Ecto neural progenitor cell (in vitro differentiated cells): ENCODE results near the gene SDCCAG8.

Experiments used
- DNase-seq: peaks from one replicate; pipeline ENCODE4 v3.0.0-alpha.2; 2018; ENCODE audit warnings: low spot score

SDCCAG8 gene

DNA sequence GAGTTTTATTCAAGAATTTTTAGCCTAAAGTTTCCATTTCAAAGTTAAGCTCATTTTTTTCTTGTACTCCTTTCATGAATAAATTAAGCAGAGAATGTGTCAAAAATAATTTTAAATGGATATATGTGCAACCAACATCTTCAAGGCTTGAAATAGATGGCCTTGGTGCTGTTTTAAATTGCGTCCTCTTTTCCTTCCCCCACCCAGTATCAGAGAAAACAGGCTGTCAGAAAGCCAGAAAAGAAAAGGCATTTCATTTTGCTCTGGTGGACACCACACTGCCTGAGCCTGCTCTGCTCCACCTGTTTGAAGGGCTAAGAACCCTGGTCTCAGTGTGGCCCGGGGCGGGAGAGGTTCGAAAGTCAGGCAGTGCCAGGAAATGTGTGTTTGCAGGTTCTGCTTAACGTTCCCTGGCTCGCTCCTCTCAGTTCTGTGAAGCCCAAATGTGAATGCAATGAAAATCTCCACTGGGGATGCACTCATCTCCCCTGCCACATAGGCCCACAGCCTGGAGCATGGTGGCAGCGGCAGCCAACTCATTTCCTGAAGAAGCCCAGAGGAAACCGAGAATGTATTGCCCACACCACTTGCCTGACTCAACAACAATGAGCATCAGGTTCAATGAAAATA is 134.4 kb downstream of the SDCCAG8 start:
- no peak for DNase-seq

DNA sequence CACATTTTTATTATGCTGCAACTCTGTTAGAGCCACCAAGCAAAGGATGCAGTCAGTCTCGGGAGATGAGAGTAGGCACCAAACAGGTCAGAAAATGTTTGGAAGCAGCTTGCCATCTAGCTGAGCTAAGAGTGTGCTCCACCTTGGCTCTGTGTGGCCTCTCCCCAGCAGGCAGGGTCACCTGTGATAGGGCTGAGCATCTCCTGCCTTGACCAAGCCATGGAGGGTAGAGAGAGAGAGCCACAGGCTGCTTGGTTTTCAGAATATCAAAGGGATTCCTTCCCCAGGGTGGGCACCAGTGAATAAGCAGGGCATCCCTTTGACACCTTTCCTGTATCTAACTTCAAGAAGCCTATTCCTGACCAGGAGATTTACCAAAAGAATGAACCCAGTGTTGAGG is 135.5 kb downstream of the SDCCAG8 start:
- DNase-seq: no peak

GRCh38 chr1:243393096-243393495 is 137.3 kb downstream of the SDCCAG8 start:
- no peak for DNase-seq

- DNase-seq: no peak
Observed at GRCh38 chr1:243394066-243394465, 138.2 kb downstream of the SDCCAG8 start.

DNA sequence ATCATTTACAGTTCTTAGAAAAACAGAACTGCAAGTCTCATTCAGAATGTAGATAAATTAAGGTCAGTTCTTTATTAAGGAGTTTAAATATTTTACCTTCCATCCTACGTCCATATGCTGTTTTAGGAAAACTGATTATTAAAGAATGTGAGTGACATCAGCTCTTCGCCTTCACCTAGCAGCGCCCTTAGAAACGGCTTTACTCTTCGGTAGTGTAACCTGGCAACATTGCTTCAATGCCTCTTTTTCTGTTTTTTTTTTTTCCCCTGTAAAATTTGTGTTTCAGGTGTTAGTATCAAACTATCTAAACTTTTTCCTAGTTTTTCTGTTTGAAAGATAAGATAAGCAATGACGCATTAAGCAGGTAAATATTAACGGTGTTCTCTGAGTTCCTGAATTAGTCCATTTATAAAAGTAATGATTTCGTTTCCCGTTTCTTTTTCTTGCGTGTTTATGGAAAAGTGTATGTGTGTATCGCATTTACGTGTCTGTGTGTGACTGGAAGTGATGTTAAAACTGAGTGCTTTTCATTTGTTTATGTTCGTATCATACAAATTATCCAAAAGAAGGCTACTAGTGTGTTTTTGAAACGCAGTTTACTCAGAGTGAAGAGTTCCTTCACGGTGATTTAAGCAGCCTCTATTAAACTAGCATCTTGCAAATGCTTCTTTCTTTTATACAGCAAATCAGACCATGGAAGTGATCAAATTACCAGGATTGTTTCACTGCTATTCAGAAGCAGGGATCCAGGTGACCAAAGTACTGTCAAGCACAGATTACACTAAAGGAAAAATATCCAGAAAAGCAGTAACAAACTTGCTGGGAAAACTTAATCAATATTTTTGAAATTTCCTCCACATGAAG is 139.0 kb downstream of the SDCCAG8 start:
- DNase-seq: no peak

DNA sequence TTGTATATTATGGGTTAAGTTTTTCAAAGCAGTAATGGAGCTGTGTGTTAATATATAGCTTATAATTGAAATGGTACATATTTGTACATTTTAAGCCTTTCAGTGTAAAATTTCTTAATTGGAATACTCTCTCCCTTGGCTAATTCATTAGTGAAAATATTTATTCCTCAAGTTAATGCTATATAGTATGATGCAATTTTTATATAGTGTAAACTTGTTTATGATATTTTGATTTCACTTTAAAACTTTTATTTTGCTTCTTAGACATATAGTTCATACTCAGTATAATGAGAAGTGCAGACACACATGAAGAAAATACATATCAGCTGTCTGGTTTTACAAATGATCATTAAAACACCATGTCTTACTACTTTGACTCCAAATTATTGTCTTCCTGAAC is 140.6 kb downstream of the SDCCAG8 start:
- no peak for DNase-seq

DNA sequence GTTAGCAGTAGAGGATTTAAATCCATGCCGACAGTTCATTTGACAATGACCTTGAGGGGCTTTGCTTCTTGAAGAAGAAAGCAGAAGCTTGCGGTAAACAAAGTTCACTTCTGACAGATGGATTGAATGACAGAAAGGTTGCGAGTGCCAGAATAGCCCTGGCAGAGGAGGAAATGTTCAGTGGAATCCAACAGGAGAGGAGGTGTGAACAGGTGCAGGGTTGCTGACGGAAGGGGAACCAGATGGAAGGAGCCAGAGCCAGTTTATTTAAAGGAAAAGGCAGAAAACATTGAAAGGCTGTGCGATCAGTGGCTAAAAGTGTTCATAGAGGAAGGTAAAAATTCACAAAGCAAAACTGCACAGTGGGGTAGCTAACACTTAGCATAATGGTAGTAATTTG is 141.0 kb downstream of the SDCCAG8 start:
- DNase-seq: no peak

GRCh38 chr1:243397613-243398321 is 141.9 kb downstream of the SDCCAG8 start:
- no peak for DNase-seq

DNA sequence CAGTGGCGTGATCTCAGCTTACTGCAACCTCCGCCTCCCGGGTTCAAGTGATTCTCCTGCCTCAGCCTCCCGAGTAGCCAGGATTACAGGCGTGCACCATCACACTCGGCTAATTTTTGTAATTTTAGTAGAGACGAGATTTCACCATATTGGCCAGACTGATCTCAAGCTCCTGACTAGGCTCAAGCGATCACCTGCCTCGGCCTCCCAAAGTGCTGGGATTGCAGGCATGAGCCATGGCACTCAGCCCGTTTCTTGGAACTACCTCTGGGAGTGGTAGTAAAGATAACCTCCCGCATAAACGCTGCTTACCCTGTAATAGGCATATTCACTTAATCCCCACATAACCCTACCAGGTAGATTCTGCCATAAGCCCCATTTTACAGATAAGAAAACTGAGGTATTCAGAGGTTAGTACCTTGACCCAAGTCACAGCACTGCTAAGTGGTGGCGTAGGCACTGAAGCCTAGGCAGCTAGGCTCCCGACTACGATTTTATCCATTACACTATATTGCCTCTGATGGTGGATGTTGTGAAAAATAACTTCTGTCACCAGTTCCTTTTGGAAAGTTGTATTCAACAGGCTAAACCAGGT is 143.8 kb downstream of the SDCCAG8 start:
- no peak for DNase-seq

- DNase-seq: no peak
Observed at GRCh38 chr1:243402868-243403267, 147.0 kb downstream of the SDCCAG8 start.

GRCh38 chr1:243406424-243406823 is 150.6 kb downstream of the SDCCAG8 start:
- no peak for DNase-seq

DNA sequence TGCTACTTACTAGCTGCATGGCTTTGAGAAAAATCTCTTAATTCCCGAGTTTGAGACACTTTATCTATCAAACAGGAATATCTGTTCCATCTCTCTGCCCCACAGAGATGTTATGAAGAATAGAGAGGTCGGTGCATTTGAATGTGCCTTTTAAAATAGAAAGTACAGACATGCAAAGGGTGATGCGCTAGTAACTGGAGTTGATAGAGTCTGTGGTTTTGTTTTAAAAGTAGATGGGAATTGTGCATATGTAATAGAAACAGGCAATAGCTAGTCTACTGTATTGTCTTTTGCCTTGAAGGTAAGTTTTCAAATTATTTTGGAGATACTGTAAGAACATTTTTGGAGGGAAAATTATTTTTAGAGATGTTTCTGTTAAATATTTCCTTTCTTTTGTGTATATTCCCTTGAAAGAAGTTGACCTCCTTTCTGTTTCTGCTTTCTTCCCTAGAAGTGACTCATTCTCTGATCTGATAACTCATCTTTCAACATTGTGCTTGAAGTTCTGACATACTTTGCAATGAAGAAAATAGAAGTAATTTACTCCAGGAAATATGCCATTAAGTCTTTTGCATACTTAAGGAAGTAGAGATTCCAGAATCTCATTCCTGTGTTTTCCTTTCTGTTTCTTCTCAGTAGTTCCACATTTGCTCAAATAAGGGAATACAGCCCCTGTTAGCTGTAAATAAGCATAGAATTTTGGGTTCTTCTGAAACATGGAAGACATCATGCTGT is 151.6 kb downstream of the SDCCAG8 start:
- DNase-seq: no peak

GRCh38 chr1:243408479-243408878 is 152.6 kb downstream of the SDCCAG8 start:
- no peak for DNase-seq

DNA sequence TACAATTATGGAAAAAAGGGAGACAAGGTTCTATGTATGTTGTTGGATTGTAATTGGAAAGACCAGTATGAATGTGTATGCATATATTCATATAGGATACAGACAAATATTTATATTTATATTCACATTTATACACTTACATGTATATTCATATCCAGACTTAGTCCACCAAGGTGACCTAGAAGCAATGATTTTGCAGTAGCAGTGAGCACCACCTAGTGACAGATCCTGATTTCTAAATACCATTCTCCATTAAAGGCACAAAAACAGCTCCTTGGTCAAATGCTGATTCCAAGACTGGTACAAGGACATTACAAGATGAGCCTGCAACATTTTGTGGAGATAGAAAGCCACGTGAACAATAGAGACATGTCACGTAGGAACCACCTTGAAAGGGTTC is 153.4 kb downstream of the SDCCAG8 start:
- no peak for DNase-seq

GRCh38 chr1:243411472-243411871 is 155.6 kb downstream of the SDCCAG8 start:
- no peak for DNase-seq

DNA sequence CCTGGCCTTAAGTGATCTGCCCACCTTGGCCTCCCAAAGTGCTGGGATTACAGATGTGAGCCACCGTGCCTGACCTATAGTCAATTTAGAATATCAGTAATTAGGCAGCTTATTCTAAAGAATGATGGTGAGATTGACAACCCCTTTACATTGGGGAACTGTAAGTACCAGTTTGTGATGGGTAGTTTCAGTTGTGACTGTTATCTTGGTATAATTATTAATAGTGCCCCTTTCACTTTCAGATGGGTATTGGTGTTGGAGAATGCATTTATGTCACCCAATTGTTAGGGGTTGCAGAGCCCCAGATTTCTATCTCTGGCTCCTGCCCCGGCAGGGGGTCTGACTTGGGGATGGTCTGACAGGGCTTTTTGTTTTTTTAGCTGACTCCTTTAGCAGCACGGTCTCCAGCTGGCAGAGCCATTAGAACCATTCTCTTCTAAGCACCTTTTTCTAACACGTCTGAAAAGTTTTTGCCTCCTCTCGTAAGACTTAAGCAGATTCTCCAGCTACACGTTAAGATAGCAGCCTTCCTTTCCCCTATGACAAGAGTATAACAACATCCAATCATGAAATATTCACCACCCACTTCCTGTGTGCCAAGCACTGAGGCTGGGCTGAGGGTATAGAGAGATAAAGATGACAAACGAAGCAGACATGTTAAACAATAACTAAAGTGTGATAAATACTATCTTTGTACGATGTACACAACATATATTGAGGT is 157.8 kb downstream of the SDCCAG8 start:
- DNase-seq: no peak

GRCh38 chr1:243414152-243414494 is 158.3 kb downstream of the SDCCAG8 start:
- DNase-seq: no peak

GRCh38 chr1:243415663-243416408 is 160.0 kb downstream of the SDCCAG8 start:
- no peak for DNase-seq

DNA sequence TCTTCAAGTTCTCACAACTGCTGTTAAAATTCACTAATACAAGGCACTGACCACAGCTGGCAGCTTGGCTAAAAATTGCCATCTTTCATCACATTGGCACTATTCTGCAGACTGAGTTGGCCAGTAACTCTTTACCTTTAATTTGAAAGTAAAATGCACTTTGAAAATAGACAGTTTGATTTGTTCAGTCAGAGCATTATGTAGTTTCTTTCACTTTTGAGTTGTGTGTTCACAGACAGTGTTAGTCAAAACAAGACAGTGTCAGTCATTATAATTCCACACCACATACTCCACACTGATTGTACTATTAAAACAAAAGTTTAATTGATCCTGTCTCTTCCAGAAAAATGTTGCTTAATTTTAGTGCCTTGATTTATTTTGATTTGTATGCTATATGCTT is 160.7 kb downstream of the SDCCAG8 start:
- DNase-seq: no peak
